Liver (tissue), 3 donors: ENCODE data around the gene COL19A1.
"Not testable (repeated sequence)": the region's sequence is repeated elsewhere in the genome, so short reads cannot be mapped to it uniquely, and the experiment has no call there.

ENCODE experiments used
- EGR1 ChIP-seq, 2 donors: IDR thresholded peaks; 2 replicates each; pipeline ENCODE4 v1.6.1; 2016 to 2018; ENCODE audit warnings: antibody characterized with exemption in 2 of 2, low read depth in 2 of 2
- FOXA1 ChIP-seq: IDR thresholded peaks from 2 replicates; pipeline ENCODE4 v1.6.1; 2016; ENCODE audit warnings: antibody characterized with exemption
- GABPA ChIP-seq, 2 donors: IDR thresholded peaks in 1 of 2; conservative IDR thresholded peaks in 1 of 2; 2 replicates each; pipeline ENCODE4 v1.6.1; 2016; ENCODE audit warnings: antibody characterized with exemption in 2 of 2, mild to moderate bottlenecking in 1 of 2, moderate library complexity in 1 of 2
- HNF4A ChIP-seq, 2 donors: conservative IDR thresholded peaks; 2 replicates each; pipeline ENCODE4 v1.6.1; 2016; ENCODE audit warnings: antibody characterized with exemption in 2 of 2, mild to moderate bottlenecking in 2 of 2
- NR2F2 ChIP-seq: IDR thresholded peaks from 2 replicates; pipeline ENCODE4 v1.6.1; 2016; ENCODE audit warnings: antibody characterized with exemption
- RAD21 ChIP-seq, 2 donors: IDR thresholded peaks; 2 replicates each; pipeline ENCODE4 v1.6.1; 2016; ENCODE audit warnings: antibody characterized with exemption in 2 of 2, mild to moderate bottlenecking in 2 of 2
- SP1 ChIP-seq: IDR thresholded peaks from 2 replicates; pipeline ENCODE4 v1.6.1; 2018; ENCODE audit warnings: antibody characterized with exemption, mild to moderate bottlenecking
- TAF1 ChIP-seq: conservative IDR thresholded peaks from 2 replicates; pipeline ENCODE4 v1.6.1; 2016; ENCODE audit warnings: antibody characterized with exemption, mild to moderate bottlenecking
- YY1 ChIP-seq: IDR thresholded peaks from 2 replicates; pipeline ENCODE4 v1.6.1; 2016; ENCODE audit warnings: antibody characterized with exemption, mild to moderate bottlenecking
- TF ChIP-seq, protein P1 (sequence below): fragments of 150-350 bp; IDR thresholded peaks from 2 replicates; pipeline ENCODE4 v1.5.1; 2017; ENCODE audit warnings: improper control_type of control experiment, low read depth, low read length; ENCODE audit not compliant: missing input control
- TF ChIP-seq, protein P2 (sequence below): IDR thresholded peaks from 2 replicates; pipeline ENCODE4 v1.6.1; 2016; ENCODE audit warnings: antibody characterized with exemption
- TF ChIP-seq, protein P3 (sequence below): IDR thresholded peaks from 2 replicates; pipeline ENCODE4 v1.6.1; 2016; ENCODE audit warnings: antibody characterized with exemption, mild to moderate bottlenecking
- TF ChIP-seq, protein P4 (sequence below): IDR thresholded peaks from 2 replicates; pipeline ENCODE4 v1.6.1; 2016; ENCODE audit warnings: antibody characterized with exemption
- TF ChIP-seq, protein P5 (sequence below): IDR thresholded peaks from 2 replicates; pipeline ENCODE4 v1.6.1; 2016; ENCODE audit warnings: antibody characterized with exemption
- donor health status: healthy.
- donor health status: healthy.

DNA sequence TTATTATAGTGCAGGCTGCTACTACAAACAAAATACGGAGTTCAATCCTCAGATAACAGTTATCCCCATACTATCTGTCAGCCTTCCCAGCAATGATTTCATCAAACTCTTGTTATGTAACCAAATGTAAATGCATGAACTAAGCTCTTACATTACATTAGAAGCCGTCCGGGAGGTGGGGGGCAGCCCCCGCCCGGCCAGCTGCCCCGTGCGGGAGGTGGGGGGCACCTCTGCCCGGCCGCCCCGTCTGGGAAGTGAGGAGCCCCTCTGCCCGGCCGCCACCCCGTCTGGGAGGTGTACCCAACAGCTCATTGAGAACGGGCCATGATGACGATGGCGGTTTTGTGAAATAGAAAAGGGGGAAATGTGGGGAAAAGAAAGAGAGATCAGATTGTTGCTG is 99.6 kb downstream of the COL19A1 start:
- not testable (repeated sequence) for TF ChIP-seq GABPA (IDR thresholded peaks at IDR 0.05 in 1 of 2, conservative IDR thresholded peaks at IDR 0.05 in 1 of 2); TAF1; RAD21 (IDR thresholded peaks at IDR 0.05); NR2F2; YY1; SP1; FOXA1; HNF4A (conservative IDR thresholded peaks at IDR 0.05); EGR1 (IDR thresholded peaks at IDR 0.05; ENCODE audit: low read depth in 2 of 2)
- TF ChIP-seq, protein P1, sequence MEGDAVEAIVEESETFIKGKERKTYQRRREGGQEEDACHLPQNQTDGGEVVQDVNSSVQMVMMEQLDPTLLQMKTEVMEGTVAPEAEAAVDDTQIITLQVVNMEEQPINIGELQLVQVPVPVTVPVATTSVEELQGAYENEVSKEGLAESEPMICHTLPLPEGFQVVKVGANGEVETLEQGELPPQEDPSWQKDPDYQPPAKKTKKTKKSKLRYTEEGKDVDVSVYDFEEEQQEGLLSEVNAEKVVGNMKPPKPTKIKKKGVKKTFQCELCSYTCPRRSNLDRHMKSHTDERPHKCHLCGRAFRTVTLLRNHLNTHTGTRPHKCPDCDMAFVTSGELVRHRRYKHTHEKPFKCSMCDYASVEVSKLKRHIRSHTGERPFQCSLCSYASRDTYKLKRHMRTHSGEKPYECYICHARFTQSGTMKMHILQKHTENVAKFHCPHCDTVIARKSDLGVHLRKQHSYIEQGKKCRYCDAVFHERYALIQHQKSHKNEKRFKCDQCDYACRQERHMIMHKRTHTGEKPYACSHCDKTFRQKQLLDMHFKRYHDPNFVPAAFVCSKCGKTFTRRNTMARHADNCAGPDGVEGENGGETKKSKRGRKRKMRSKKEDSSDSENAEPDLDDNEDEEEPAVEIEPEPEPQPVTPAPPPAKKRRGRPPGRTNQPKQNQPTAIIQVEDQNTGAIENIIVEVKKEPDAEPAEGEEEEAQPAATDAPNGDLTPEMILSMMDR: not testable (repeated sequence)
- TF ChIP-seq, protein P2, sequence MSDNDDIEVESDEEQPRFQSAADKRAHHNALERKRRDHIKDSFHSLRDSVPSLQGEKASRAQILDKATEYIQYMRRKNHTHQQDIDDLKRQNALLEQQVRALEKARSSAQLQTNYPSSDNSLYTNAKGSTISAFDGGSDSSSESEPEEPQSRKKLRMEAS: not testable (repeated sequence)
- TF ChIP-seq, protein P3, sequence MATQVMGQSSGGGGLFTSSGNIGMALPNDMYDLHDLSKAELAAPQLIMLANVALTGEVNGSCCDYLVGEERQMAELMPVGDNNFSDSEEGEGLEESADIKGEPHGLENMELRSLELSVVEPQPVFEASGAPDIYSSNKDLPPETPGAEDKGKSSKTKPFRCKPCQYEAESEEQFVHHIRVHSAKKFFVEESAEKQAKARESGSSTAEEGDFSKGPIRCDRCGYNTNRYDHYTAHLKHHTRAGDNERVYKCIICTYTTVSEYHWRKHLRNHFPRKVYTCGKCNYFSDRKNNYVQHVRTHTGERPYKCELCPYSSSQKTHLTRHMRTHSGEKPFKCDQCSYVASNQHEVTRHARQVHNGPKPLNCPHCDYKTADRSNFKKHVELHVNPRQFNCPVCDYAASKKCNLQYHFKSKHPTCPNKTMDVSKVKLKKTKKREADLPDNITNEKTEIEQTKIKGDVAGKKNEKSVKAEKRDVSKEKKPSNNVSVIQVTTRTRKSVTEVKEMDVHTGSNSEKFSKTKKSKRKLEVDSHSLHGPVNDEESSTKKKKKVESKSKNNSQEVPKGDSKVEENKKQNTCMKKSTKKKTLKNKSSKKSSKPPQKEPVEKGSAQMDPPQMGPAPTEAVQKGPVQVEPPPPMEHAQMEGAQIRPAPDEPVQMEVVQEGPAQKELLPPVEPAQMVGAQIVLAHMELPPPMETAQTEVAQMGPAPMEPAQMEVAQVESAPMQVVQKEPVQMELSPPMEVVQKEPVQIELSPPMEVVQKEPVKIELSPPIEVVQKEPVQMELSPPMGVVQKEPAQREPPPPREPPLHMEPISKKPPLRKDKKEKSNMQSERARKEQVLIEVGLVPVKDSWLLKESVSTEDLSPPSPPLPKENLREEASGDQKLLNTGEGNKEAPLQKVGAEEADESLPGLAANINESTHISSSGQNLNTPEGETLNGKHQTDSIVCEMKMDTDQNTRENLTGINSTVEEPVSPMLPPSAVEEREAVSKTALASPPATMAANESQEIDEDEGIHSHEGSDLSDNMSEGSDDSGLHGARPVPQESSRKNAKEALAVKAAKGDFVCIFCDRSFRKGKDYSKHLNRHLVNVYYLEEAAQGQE: not testable (repeated sequence)
- TF ChIP-seq, protein P4, sequence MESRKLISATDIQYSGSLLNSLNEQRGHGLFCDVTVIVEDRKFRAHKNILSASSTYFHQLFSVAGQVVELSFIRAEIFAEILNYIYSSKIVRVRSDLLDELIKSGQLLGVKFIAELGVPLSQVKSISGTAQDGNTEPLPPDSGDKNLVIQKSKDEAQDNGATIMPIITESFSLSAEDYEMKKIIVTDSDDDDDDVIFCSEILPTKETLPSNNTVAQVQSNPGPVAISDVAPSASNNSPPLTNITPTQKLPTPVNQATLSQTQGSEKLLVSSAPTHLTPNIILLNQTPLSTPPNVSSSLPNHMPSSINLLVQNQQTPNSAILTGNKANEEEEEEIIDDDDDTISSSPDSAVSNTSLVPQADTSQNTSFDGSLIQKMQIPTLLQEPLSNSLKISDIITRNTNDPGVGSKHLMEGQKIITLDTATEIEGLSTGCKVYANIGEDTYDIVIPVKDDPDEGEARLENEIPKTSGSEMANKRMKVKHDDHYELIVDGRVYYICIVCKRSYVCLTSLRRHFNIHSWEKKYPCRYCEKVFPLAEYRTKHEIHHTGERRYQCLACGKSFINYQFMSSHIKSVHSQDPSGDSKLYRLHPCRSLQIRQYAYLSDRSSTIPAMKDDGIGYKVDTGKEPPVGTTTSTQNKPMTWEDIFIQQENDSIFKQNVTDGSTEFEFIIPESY: not testable (repeated sequence)
- TF ChIP-seq, protein P5, sequence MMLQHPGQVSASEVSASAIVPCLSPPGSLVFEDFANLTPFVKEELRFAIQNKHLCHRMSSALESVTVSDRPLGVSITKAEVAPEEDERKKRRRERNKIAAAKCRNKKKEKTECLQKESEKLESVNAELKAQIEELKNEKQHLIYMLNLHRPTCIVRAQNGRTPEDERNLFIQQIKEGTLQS: not testable (repeated sequence)
